Cerebellar cortex (tissue), 1 donor: ENCODE measurements around the gene XIST.
"Not testable (repeated sequence)": the region's sequence is repeated elsewhere in the genome, so short reads cannot be mapped to it uniquely, and the experiment has no call there.

Experiments
- DNase-seq: peaks from one replicate; pipeline ENCODE4 v3.0.0-alpha.2; 2015; ENCODE audit warnings: low spot score

The XIST gene

DNA sequence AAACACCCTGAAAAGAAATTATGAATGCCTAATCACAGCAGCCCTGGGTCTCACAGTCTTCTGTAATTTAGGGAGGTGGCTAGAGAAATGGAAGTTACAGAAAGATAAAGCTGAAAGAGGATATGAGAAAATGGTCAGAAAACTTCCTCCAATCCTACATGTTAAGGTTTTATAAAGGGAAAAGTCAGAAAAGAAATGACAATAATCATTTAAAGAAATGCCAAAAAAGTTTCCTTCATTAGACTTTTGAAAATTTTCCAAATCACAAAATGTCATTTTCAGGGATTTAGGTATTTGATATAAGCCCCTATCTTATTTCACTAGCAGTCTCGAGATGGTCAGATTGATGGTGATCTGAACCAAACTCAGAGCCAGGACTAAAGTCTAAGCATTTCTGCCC lies 13.4 kb downstream of the XIST start:
- DNase-seq: no peak

DNA sequence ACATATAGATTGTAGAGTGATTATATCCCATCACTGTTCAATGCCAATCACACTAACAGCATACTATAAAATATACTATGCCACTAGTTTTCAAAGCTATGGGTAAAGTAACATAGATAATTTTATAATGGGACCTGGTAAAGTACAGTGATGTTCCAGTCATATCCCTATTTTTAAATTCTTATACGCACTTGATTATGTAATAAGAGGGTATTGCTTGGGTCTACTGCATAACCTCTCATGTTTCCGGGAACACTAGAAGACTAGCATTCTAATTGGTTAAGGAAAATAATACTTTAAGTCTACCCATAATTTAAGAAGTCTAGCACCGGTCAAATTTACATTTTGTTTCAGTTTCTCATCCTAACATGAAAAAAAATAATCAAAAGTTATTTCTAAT lies 14.4 kb downstream of the XIST start:
- no peak for DNase-seq

DNA sequence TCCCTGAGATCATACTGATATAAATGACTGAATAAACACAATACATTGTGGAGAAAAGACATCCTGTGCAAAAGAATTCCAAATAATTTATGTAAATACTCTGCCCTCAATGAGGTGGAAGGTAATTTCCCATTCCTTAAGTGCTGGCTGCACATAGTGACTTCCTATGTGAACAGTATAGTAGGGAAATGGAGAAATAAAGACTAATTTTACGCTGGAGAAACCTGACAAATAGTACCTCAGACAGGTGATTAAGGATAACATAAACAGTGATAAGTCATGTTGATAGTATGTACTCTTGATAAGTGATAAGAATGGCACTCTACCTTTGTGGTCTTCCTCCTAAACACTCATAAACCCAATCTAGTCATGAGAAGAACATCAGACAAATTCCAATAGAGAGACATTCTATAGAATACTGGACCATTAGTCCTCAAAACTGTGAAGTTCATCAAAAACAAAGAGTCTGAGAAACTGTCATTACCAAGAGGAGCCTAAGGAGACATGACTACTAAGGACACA lies 15.5 kb downstream of the XIST start:
- DNase-seq: no peak

DNA sequence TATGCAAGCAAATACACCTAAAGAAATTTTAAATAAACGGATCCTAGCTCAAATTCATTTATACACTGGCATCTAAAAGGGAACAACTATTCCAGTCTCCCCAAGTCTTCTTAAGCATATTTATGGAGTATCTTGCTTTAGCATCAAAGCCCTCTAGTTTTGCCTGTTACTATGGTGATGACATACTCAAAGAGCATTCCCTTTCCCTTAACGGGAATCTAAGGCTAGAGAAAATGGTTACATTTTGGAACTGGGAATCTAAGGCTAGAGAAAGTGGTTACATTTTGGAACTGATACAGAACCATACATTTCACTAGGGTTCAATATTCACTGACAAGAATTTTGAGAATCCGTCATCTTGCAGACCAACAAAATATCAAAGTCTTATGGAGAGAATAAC lies 18.3 kb downstream of the XIST start:
- no peak for DNase-seq

DNA sequence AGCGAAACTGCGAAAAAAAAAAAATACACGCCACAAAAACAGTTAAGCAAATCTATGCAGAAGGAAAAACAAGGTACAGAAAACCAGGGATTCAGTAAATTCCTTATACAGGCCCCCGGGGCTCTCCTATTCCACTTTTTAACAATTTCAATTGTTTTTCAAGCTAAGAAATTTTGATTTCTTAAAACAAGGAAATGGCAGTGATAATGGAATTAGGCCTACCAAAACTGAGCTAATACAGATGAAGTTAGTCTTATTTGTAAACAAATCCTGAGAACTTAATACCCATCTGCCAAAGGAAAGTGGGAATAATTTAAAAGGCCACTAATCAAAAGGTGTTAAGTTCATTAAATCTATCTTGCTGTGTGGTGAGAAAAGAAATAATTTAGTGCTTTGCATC lies 20.2 kb downstream of the XIST start:
- no peak for DNase-seq

DNA sequence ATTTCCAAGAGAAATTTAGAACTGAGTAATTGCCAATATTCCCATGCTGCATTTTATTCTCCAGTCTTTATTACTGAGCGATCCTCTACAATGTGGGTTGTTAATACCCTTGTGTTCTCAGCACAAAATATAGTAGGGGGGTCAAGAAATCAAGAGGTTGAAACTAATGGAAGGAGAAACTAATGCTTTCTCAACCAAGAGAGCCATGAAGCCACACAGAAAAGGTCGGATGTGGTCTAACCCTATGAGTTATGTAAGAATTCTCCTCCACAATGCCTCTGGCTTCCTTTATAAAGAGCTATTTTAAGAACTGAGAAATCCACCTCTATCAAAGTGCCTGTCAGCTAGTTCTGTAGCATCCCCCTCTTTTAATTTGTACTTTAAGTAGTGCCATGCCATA lies 21.0 kb downstream of the XIST start:
- no peak for DNase-seq

DNA sequence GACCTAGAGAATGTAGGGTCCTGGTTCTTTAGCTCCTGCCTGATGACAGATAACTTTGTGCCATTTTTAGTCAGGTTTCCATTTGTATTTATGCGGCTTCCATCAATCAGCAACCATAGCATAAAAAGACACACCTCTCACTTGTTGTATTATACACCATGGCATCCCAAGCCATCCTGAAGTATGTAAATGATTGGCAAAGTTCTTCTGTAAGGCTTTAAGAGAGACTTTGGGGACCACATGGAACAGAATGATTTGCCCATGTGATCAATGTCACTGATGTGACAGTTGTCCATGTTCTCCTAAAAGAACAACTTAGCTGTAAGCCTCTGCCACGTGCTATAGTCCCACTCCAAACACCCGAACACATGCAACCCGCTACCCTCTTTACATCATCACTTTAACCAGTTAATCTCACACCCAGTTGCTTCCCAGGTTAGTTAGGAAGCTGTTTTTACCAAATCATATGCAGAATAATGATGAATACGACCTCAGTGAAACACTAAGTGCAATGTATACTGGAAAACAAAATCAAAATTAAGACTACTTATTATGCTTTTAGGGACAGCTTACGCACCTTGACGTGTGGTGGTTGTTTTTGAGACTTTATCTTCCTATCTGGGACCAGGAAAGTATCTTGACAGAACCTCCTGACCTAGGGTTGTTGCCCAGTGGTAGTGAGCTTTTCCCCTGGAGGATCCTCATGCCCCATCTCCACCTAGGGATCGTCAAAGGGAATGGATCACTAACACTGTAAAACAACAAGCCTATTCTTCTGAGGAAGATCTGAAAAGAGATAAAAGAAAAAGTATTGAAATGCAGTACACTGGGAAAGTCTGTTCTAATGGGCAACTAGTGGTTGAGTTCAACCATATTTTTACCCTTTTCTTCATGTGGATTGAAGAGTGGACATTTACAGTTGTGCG lies 21.8 kb downstream of the XIST start:
- no peak for DNase-seq

DNA sequence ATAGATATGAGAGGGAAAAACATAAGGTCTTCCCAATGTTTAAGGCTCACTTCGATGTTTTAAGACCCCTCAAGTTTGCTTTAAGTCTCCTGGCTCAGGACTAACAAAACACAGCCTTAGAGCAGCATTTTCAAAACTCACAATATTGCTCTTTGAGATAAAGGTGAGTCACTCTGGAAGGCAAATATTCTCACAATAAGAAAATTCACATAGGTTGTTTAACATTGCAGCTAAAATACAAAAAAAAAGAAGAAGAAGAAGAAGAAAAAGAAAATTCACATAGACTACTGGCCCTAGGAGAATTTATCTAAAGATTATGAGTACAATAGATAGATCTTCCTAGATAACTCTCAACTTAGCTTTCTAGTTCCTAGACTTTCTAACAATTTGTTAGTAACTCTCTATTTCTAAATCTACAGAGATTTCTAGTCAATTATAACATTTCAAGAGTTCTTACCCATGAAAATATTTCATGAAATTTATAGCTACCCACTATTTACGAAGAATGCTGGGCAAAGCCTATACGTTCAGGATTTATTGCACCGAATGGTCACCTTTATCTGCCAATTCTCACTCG lies 22.5 kb downstream of the XIST start:
- no peak for DNase-seq

DNA sequence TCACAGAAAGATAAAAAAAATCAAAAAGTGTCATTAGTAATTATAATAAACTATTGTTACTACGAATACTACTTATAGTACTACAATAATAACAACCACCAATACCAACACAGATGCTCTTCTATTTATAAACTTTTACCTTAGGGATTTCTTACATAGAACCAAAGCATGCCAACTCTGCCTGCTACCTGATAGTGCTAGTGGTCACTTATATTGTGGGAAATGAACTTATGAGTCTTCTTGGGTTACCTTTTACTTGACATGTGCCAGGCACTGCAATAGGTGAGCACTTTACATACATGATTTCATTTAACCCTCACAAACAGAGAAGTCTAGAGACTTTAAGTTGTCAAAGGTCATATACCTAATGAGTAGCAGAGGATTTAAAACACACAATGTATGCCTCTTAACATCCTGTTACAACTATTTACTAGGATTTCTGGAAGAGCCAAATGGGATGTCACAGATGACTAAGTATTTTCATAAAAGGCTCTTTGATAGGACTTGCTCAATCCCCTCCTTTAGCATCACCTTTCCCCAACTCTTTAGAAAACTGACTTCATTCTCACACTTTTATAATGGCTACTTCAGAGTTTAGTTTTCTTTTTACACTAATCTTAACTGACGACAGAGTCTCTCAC lies 24.3 kb downstream of the XIST start:
- no peak for DNase-seq

DNA sequence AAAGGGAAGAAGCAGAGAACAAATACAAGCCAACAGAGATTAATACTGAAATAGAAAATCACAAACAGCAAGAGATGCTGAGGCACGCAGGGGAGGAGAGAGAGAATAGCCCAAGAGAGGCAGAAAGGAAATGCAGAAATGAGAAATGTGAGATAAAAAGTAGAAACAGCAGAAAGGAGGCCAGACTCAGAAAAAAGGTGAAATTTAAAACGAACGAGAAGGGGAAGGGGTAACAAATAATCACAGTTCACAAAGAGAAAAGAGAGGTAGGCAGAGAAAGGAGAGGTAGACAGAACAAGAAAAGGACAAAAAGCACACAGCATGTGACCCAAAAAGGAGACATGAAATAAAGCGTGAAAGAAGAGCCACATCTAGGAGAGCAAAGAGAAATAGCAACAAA lies 25.1 kb downstream of the XIST start:
- DNase-seq: no peak

DNA sequence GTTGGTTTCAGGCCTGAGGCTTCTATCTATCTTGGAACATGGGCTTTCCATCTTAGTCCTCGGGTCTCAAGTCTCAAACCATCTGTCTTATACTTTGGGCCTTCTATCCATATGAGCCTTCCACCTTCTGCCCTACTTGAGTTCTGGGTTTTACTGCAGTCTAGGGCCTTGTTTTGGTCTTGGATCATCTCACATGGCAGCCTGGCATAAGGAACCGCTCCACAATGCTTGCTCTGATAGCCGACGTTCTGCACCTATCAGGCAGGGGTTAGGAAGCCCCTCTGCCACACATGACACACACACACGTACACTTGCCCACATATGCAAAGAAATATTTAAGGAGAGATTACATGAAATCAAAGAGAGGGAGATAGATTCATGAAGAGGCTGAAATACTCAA lies 25.5 kb downstream of the XIST start:
- DNase-seq: no peak

DNA sequence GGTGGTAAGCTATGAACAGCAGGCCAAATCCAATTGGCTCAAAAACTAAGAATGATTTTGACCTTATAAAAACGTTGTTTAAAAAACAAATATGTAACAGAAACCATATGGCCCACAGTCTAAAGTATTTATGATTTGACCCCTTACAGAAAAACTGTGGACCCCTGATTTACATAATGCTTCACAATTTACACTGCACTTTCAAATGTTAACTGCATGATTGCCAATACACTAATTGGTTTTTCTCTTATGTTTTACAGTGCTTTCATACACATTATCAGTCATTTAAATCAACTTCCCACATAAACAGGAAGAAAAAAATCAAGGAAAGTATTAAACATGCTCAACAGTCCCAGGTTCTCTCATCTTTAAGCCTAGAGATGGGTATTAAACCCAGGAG lies 26.9 kb downstream of the XIST start:
- DNase-seq: no peak

DNA sequence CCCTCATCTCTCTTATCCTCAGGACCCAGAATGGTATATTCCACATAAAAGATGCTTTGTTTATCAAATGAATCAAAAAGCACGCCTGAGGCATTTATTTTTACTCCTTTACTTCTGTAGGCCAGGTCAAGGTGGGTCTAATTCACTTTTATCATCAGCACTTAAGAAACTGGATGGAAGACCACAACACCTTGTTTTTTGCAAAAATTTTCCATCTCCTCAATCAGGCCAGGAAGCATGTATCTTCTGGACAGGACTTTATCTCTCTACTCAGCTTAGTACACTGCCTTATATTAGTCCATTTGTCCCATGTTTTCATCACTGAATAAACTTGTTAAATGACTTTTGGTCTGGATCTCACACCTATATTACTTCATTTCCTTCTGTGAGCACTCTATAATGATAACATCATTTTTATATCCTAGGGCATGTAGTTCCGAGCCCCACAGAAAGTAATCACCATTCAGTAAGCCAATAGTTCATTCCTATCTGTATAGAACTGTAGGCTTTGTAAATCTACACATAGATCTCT lies 29.0 kb downstream of the XIST start:
- no peak for DNase-seq

DNA sequence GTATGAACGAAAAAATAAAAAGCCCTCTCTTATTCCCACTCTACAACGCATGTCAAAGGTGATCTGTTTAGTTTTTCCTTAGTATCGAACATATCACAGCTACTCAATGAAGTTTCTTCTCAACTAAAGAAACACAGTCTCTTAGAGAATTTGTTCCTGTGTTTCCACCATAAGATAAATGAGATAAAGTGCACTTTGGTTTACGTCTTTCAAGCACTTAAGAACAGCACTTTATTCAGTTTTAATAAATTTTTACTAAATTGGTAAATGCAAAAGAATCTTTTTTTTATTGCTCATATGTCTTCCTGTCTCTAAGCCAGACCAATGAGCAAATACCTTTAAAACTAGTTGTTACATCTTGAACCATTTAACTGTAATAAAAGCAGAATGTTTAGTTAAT lies 29.7 kb downstream of the XIST start:
- DNase-seq: no peak

DNA sequence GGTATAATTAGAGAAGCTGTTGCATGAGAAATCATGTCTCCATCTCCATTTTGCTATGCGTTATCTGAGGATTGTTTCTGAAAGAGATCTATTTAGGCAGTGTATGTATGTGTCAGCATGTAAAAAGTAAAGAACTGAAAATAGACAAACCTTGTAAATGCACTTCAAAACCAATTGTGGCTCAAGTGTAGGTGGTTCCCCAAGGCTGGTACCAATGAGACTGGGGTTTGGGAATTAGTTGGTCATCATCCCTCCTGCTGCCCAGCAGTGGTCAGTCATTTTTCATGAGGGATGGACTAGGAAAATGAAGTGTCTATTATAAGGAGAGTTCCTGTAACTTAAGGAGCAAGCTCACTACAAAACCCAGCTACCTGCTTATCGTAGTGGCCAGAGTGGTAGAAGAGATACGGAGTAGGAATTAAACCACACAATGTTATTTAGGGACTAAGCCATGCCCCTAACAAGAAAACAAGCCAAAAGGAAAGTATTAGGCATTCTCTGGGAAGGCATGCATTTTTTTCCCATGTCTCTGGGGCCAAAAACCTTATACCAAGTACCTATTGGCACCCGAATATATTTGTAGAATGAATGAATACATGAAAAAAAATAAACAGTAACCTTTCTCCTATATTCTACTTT lies 30.5 kb downstream of the XIST start:
- DNase-seq: no peak

DNA sequence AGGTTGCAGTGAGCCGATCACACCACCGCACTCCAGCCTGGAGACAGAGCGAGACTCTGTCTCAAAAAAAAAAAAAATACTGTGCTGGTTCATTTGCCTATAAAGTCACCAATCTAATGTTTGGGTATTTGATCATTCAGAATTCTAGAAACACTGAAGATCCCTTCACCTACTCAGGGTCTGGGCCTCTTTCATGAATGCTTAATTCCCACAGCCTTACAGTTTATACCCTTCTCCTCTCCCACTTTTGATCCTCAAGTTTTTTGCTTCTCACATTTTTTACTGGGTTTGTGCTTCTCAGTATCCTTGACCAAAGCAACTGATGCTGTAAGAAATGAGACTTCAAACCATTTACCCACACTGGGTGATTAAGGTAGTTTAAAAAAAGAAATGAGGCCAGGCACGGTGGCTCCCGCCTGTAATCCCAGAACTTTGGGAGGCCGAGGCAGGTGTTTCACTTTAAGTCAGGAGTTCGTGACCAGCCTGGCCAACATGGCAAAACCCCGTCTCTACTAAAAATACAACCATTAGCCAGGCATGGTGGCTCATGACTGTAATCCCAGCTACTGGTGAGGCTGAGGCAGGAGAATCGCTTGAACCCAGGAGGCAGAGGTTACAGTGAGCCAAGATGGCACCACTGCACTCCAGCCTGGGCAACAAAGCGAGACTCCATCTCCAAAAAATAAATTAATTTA lies 32.5 kb downstream of the XIST start:
- not testable (repeated sequence) for DNase-seq

DNA sequence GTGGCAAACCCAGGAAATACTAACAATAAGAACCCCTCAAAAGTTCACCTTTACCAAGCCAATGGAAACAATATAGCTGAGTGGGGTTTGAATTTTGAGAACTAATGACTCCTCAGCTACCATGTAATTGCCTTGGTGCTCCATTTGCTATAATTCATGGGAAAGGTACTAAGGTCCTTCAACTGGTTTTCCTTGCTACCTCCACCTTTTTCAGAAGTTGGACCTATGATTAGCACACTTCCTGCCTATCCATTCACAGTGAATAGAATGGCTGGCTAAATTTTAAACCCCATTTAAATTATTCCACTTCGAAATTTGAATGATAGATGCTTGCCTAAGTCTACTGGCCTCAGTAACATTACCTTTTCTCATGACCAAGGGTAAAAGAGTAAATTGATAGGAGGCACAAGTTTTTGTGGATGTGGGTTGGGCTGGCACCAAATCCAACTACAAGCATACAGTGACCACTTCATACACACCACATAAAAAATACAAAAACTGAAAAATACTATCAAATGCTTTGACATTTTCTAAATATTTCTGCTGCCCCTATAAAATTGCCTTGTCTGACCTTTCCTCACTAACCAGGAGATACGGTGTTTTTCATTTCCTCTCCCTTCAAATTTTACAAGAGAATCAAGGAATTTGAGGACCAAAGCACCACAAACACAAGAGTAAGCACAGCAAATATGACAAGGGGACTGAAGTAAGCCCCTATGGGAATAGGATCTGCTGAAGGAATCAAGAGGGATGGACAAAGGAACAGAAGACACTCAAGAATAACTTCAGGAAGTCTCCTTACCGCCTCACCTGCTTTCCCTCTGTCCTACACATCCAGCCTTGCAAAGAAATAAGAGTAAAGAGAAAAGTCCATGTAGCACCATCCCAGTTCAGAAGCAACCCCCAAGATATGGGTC lies 34.1 kb downstream of the XIST start:
- no peak for DNase-seq

DNA sequence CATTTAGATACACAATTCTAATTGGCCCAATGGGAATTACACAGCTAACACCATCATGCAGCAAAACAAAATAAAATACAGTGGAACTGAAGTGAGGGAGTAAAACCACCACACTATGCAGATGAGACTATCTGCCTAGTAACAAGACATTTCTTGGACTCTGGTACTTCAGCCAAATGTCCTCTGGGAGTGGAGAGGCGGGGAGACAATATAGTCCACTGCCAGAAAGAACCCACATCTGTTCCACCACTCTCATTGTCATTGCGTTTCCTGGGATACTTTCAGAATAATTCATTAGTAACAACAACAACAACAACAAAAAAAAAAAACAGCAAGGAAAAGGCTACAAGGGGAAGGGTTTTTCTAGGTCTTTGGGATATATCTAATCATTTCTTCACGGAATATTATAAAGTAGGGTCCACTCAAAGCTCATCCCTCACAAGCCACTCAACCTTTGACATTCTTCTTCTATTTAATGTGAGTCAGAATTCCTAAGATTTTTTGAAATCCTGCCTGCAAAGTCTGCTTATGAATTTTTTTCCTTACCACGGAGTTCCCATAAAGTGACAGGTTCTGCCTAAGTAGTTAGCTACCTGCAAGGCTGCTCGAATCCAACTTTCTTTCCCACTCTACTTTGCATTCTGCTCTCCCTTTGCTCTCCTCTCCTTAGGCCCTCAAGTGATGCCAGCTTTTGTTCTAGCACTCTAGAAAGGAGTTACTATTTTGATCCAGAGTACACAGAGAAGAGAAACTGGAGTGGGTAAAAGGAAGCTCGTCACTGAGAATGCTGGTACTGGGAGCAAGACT lies 34.9 kb downstream of the XIST start:
- no peak for DNase-seq

DNA sequence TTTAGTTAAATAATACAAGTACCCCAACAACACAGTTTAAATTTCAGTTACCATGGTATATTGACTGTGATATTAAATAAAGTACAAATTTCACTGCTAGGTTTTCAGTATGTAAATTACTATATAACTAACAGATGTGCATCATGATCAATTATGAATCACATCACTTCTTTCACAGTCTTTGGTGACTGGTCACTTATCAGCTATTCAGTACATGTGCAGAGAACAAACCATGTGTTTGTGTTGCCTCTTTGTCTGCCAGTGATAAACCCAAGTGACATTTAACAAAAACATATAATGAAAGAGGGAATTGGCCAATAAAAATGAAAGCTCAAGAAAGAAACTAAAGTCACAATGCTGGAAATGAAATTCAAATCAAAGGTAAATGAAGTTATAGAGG lies 40.3 kb downstream of the XIST start:
- no peak for DNase-seq

DNA sequence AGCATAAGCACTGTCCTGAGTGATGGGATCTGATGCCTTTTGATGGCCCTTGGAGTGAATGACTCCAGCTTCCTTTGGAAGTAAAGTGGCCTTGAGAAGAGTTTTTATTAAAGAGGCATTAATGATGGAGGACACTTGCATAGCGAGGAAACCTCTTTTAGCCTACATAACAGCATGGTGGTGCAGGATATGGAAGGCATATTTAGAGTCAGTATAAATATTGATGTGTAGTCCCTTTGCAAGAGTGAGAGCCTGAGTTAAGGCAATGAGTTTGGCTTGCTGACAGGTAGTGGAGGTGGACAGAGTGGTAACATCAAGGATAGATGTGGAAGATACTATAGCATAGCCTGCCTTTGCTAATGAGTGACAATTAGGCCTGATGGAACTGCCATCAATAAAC lies 48.4 kb downstream of the XIST start:
- not testable (repeated sequence) for DNase-seq
